HL-60 (cell line): ENCODE results near the gene MROH2A.

ENCODE experiments used
- DNase-seq, 2 experiments: peaks; one replicate each; pipeline ENCODE4 v3.0.0-alpha.2; 2010 to 2020; ENCODE audit warnings: low read depth in 1 of 2, low spot score in 1 of 2
- H3K27ac ChIP-seq: fragments of 250-450 bp; sonication (Bioruptor Pico); replicated peaks from 2 replicates; pipeline ENCODE4 v1.5.1; 2020; ENCODE audit warnings: mild to moderate bottlenecking, moderate library complexity
- H3K27me3 ChIP-seq: fragments of 250-450 bp; sonication (Bioruptor Pico); 2 replicates; pipeline ENCODE4 v1.5.1; 2021; ENCODE audit warnings: mild to moderate bottlenecking, moderate library complexity; ENCODE audit not compliant: insufficient read depth, poor library complexity, severe bottlenecking
- H3K4me3 ChIP-seq: replicated peaks from 2 replicates; pipeline ENCODE4 v1.5.1; 2011; ENCODE audit warnings: mild to moderate bottlenecking, control low read depth, low read length; ENCODE audit not compliant: insufficient read depth
- CTCF ChIP-seq: IDR thresholded peaks from one replicate; pipeline ENCODE4 v1.5.1; 2011; ENCODE audit warnings: low read length, control low read depth, inconsistent platforms; ENCODE audit not compliant: insufficient read depth
- GABPA ChIP-seq: IDR thresholded peaks from 2 replicates; pipeline ENCODE4 v1.6.1; 2012; ENCODE audit warnings: low read depth
- POLR2AphosphoS5 ChIP-seq: IDR thresholded peaks from 2 replicates; pipeline ENCODE4 v1.6.1; 2012; ENCODE audit warnings: low read depth
- REST ChIP-seq: IDR thresholded peaks from 2 replicates; pipeline ENCODE4 v1.6.1; 2012; ENCODE audit warnings: low read depth; ENCODE audit not compliant: insufficient replicate concordance
- SPI1 ChIP-seq: IDR thresholded peaks from 2 replicates; pipeline ENCODE4 v1.6.1; 2012; ENCODE audit warnings: low read depth, mild to moderate bottlenecking, borderline replicate concordance

Gene MROH2A

GRCh38 chr2:233850745-233851144, 72.6 kb downstream of the MROH2A start:
- Histone ChIP-seq H3K27me3 (no peaks in the 10 kb centered on the region), H3K4me3 (no peak overlapping the region), H3K27ac (no peak overlapping the region)
- no peak for DNase-seq
- TF ChIP-seq REST (no peak), SPI1 (no peak), CTCF (no peak), POLR2AphosphoS5 (no peak), GABPA (no peak)

- H3K27me3 ChIP-seq = no peaks in the 10 kb centered on the region
- TF ChIP-seq SPI1 = no peak
- no peak overlapping the region for H3K27ac ChIP-seq
- no peak overlapping the region for H3K4me3 ChIP-seq
- no peak for DNase-seq
These were observed 73.0 kb downstream of the MROH2A start for GRCh38 chr2:233851169-233851568.

- H3K4me3 ChIP-seq = peak overlapping the region; percentile 96
- DNase-seq = peak; percentile 53 to 90
- no peaks in the 10 kb centered on the region for H3K27me3 ChIP-seq
- peak overlapping the region; percentile 94 for H3K27ac ChIP-seq
- TF ChIP-seq SPI1 (peak; percentile 87), POLR2AphosphoS5 (no peak), CTCF (no peak), REST (no peak), GABPA (no peak)
These were observed 73.9 kb downstream of the MROH2A start for GRCh38 chr2:233852056-233852455.

GRCh38 chr2:233853353-233853752, 75.2 kb downstream of the MROH2A start:
- Histone ChIP-seq H3K27ac (peak overlapping the region; percentile 94), H3K4me3 (peak overlapping the region; percentile 96), H3K27me3 (no peaks in the 10 kb centered on the region)
- TF ChIP-seq GABPA = no peak
- TF ChIP-seq CTCF = no peak
- no peak for TF ChIP-seq SPI1
- no peak for TF ChIP-seq POLR2AphosphoS5
- TF ChIP-seq REST = no peak
- DNase-seq = no peak
